Inferior parietal cortex (tissue), 1 donor: ENCODE measurements around the gene COPS4.

ENCODE experiments used
- DNase-seq: peaks from one replicate; pipeline ENCODE4 v3.0.0-alpha.2; 2016; ENCODE audit errors: extremely low spot score

COPS4 gene

DNA sequence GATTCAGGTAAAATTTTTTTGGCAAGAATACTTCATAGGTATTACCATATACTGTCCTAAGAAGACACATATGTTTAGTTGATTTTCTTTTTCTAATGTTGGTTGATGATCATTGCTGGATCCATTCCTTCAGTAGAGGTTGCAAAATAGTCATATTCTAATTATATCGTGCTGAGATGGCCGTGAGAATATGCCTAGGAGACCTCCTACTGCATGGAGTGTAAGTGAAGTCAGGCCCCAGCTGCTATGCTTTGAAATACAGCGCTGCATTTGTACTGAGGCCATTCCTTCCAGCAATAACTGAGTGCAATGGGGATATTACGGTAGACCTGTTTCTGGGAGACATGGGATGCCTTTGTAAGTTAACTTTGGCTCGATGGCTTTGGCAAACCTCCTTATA lies 86.3 kb downstream of the COPS4 start:
- DNase-seq = no peak

DNA sequence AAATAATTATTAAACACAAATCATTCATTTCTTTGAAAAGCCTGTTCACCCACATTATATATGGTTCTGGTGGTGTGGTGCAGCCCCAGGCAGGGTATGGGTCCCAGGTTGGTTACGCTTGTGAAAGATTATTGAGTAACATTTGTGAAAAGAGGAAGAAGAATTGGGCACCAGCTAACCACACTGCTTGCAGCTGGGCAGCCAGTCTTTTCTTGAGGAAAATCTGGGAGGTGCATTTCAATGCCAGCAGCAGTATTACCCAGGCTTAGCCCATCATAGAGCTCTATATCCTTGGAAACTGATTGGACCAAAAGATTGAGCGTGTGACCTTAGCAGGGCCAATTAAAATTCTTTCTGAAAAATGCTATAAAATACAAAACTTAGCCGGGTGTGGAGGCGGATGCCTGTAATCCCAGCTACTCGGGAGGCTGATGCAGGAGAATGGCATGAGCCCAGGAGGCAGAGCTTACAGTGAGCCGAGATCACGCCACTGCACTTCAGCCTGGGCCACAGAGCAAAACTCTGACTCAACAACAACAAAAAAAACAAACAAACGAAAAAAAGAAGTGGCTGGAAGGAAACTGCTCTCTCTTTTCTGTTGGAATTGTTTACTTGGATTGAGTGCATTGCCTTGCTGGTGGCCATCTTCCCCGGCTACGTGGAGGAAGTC lies 89.3 kb downstream of the COPS4 start:
- no peak for DNase-seq
